Measurements from ENCODE around the gene SPTAN1.
"Not testable (repeated sequence)": the region's sequence is repeated elsewhere in the genome, so short reads cannot be mapped to it uniquely, and the experiment has no call there.

- not testable (repeated sequence) for TF ChIP-seq CTCF (IDR thresholded peaks at IDR 0.05; ENCODE audit: low read length); EZH2 (IDR thresholded peaks at IDR 0.05; ENCODE audit: borderline replicate concordance, low read length)
Observed at GRCh38 chr9:128503415-128503825, 49.0 kb upstream of the SPTAN1 start.

Data from OCI-LY1 (cell line).